Subcutaneous adipose tissue (tissue), 4 donors: ENCODE data around the gene TOP2B. TPM values are rescaled to one million over a fixed set of nuclear protein-coding genes. Genes with fewer than 3 reads are reported as not detected.

ENCODE experiments used
- CTCF ChIP-seq: fragments of 450-650 bp; IDR thresholded peaks from one replicate; pipeline ENCODE4 v1.5.1; 2016; ENCODE audit warnings: low read depth, mild to moderate bottlenecking, control low read depth, antibody characterized with exemption, moderate library complexity
- total RNA-seq, 4 donors: library from RNA; depleted of rRNA; stranded (reverse); fragments of >200 nt; gene quantifications; one replicate each; pipeline ENCODE4 v1.1.0, GENCODE V29; 2016

Gene TOP2B
- total RNA-seq, 4 donors from 2014 or later: 83.5 to 126 (median 87.0) TPM

GRCh38 chr3:25619382-25619781 is 45.3 kb downstream of the TOP2B start:
- no peak for TF ChIP-seq CTCF

GRCh38 chr3:25618028-25618427 is 46.7 kb downstream of the TOP2B start:
- no peak for TF ChIP-seq CTCF

- TF ChIP-seq CTCF: no peak
These were observed 53.5 kb downstream of the TOP2B start for GRCh38 chr3:25611193-25611592.

DNA sequence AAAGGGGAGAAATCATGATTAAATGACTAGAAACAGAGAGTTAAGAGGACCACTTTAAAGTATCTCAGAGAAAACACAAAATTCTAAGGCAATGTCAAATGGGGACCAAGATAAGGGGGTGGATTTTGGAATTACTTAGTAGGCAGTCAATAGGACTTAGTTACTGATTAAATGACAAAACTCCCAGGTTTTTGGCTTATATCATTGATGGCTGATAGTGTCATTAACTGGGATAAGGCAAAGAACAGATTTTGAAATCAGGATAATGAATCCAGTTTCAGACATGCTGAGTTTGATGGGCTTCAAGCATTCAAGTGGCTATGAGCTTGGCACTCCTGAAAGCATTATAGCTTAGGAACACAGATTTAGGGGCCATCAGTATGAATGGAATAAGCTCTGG is 53.9 kb downstream of the TOP2B start:
- TF ChIP-seq CTCF: no peak

DNA sequence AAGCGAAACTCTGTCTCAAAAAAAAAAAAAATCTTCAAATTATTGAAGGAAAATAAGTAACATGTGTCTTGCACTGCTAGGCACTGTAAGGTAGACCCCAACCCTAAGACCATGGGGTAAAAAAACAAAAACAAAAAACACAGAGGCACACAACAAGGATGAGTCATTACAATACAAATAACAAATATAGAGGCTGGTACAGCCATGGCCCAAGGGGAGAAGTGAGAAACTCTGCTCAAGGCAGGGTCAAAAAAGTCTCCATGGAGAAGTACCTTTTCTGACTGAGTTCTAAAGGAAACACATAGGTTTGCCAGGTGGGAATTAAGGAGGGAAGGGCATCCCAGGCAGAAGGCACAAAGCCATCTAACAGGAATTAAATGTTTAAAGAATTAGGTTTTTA is 54.5 kb downstream of the TOP2B start:
- TF ChIP-seq CTCF: no peak

GRCh38 chr3:25604107-25604805 is 60.5 kb downstream of the TOP2B start:
- no peak for TF ChIP-seq CTCF

DNA sequence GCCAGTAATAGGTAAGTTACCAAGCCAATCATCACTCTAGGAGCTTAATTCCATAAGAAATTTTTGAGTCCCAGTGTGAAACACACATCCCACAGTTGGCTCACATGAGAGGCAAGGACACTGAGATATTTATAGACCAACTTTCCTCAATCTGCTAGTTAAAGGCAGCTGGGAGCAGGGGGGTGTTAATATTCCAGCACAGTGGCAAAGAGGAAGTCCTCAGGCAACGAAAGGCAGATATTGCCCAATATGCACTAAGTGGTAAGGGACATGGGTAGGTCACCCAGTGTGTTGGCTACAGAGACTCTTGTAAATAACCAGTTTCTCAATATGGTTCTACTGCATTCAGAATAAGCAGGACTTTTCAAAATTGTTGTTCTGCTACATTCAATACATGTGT is 61.0 kb downstream of the TOP2B start:
- no peak for TF ChIP-seq CTCF
